Stomach smooth muscle (tissue), 2 donors: ENCODE results near the gene G6PD.

Experiments used
- H3K27ac ChIP-seq: one replicate; pipeline ENCODE4 v1.7.0; 2013; ENCODE audit warnings: mild to moderate bottlenecking, low read length, inconsistent platforms
- H3K27me3 ChIP-seq, 2 donors: one replicate each; pipeline ENCODE4 v1.7.0; 2013; ENCODE audit warnings: low read length in 2 of 2; ENCODE audit not compliant: insufficient read depth in 2 of 2, control insufficient read depth in 1 of 2
- H3K36me3 ChIP-seq, 2 donors: one replicate each; pipeline ENCODE4 v1.7.0; 2013; ENCODE audit warnings: low read length in 2 of 2; ENCODE audit not compliant: control insufficient read depth in 2 of 2, insufficient read depth in 2 of 2
- H3K4me1 ChIP-seq: one replicate; pipeline ENCODE4 v1.7.0; 2013; ENCODE audit warnings: low read length; ENCODE audit not compliant: control insufficient read depth, insufficient read depth
- H3K4me3 ChIP-seq, 2 donors: one replicate each; pipeline ENCODE4 v1.7.0; 2013; ENCODE audit warnings: low read length in 2 of 2
- H3K9ac ChIP-seq, 2 donors: one replicate each; pipeline ENCODE4 v1.7.0; 2013; ENCODE audit warnings: low read length in 2 of 2, mild to moderate bottlenecking in 1 of 2
- H3K9me3 ChIP-seq, 2 donors: one replicate each; pipeline ENCODE4 v1.7.0; 2013; ENCODE audit warnings: low read length in 2 of 2; ENCODE audit not compliant: control insufficient read depth in 2 of 2
- donor health status: healthy.
- donor health status: Pancreatic carcinoma.

G6PD gene

GRCh38 chrX:154513716-154514115 lies 32.9 kb downstream of the G6PD start:
- H3K9ac ChIP-seq = no peak overlapping the region
- H3K4me1 ChIP-seq = peaks cover 22% of the 10 kb centered on the region
- no peak overlapping the region for H3K4me3 ChIP-seq
- no peak overlapping the region for H3K27ac ChIP-seq
- H3K36me3 ChIP-seq = peaks cover 0 to 3% of the 10 kb centered on the region in 2 donors
- H3K9me3 ChIP-seq = no peaks in the 10 kb centered on the region
- H3K27me3 ChIP-seq = peaks cover 0 to 6% of the 10 kb centered on the region in 2 donors

- Histone ChIP-seq H3K9me3 (no peaks in the 10 kb centered on the region), H3K9ac (no peak overlapping the region), H3K36me3 (peaks cover 0 to 6% of the 10 kb centered on the region in 2 donors), H3K27ac (no peak overlapping the region), H3K4me1 (peaks cover 21% of the 10 kb centered on the region), H3K4me3 (no peak overlapping the region), H3K27me3 (peaks cover 0 to 3% of the 10 kb centered on the region in 2 donors)
These were observed 33.6 kb downstream of the G6PD start for GRCh38 chrX:154512879-154513553.

GRCh38 chrX:154511761-154512160 lies 34.9 kb downstream of the G6PD start:
- no peak overlapping the region for H3K4me3 ChIP-seq
- H3K4me1 ChIP-seq = peaks cover 10% of the 10 kb centered on the region
- H3K27me3 ChIP-seq = no peaks in the 10 kb centered on the region
- H3K36me3 ChIP-seq = peaks cover 0 to 7% of the 10 kb centered on the region in 2 donors
- no peak overlapping the region for H3K9ac ChIP-seq
- H3K27ac ChIP-seq = no peak overlapping the region
- H3K9me3 ChIP-seq = no peaks in the 10 kb centered on the region

- Histone ChIP-seq H3K9ac (no peak overlapping the region), H3K9me3 (no peaks in the 10 kb centered on the region)
These were observed 37.2 kb downstream of the G6PD start for GRCh38 chrX:154509455-154509854.

GRCh38 chrX:154508384-154508745 lies 38.3 kb downstream of the G6PD start:
- no peak overlapping the region for H3K27ac ChIP-seq
- H3K27me3 ChIP-seq = no peaks in the 10 kb centered on the region
- no peaks in the 10 kb centered on the region for H3K4me1 ChIP-seq
- H3K9ac ChIP-seq = no peak overlapping the region
- no peaks in the 10 kb centered on the region for H3K9me3 ChIP-seq
- no peak overlapping the region for H3K4me3 ChIP-seq
- H3K36me3 ChIP-seq = peaks cover 0 to 15% of the 10 kb centered on the region in 2 donors

More at GRCh38 chrX:154509455-154509854, 37.2 kb downstream of the G6PD start:
- Histone ChIP-seq H3K4me1 (no peaks in the 10 kb centered on the region), H3K36me3 (peaks cover 0 to 15% of the 10 kb centered on the region in 2 donors), H3K27me3 (no peaks in the 10 kb centered on the region), H3K27ac (no peak overlapping the region), H3K4me3 (no peak overlapping the region)

GRCh38 chrX:154507673-154508383 lies 38.8 kb downstream of the G6PD start:
- Histone ChIP-seq H3K27me3 (no peaks in the 10 kb centered on the region), H3K4me1 (no peaks in the 10 kb centered on the region), H3K27ac (no peak overlapping the region), H3K9me3 (no peaks in the 10 kb centered on the region), H3K9ac (no peak overlapping the region), H3K4me3 (no peak overlapping the region), H3K36me3 (peaks cover 0 to 15% of the 10 kb centered on the region in 2 donors)

- Histone ChIP-seq H3K9ac (no peak overlapping the region), H3K27me3 (no peaks in the 10 kb centered on the region), H3K27ac (no peak overlapping the region), H3K36me3 (peaks cover 0 to 15% of the 10 kb centered on the region in 2 donors), H3K4me1 (no peaks in the 10 kb centered on the region), H3K4me3 (no peak overlapping the region), H3K9me3 (no peaks in the 10 kb centered on the region)
These were observed 39.9 kb downstream of the G6PD start for GRCh38 chrX:154506483-154507332.

- H3K4me3 ChIP-seq = no peak overlapping the region
- H3K9ac ChIP-seq = no peak overlapping the region
- no peaks in the 10 kb centered on the region for H3K4me1 ChIP-seq
- H3K9me3 ChIP-seq = no peaks in the 10 kb centered on the region
- no peak overlapping the region for H3K27ac ChIP-seq
- H3K27me3 ChIP-seq = no peaks in the 10 kb centered on the region
- H3K36me3 ChIP-seq = peaks cover 0 to 15% of the 10 kb centered on the region in 2 donors
These were observed 40.9 kb downstream of the G6PD start for GRCh38 chrX:154505734-154506133.

GRCh38 chrX:154502989-154503388 lies 43.7 kb downstream of the G6PD start:
- no peak overlapping the region for H3K4me3 ChIP-seq
- H3K36me3 ChIP-seq = peaks cover 0 to 9% of the 10 kb centered on the region in 2 donors
- H3K4me1 ChIP-seq = no peaks in the 10 kb centered on the region
- H3K27ac ChIP-seq = no peak overlapping the region
- no peak overlapping the region for H3K9ac ChIP-seq
- no peaks in the 10 kb centered on the region for H3K27me3 ChIP-seq
- H3K9me3 ChIP-seq = no peaks in the 10 kb centered on the region

- no peak overlapping the region for H3K9ac ChIP-seq
- no peak overlapping the region for H3K4me3 ChIP-seq
- no peak overlapping the region for H3K27ac ChIP-seq
- no peaks in the 10 kb centered on the region for H3K9me3 ChIP-seq
- peaks cover 0 to 9% of the 10 kb centered on the region in 2 donors for H3K36me3 ChIP-seq
- no peaks in the 10 kb centered on the region for H3K4me1 ChIP-seq
- H3K27me3 ChIP-seq = no peaks in the 10 kb centered on the region
These were observed 44.5 kb downstream of the G6PD start for GRCh38 chrX:154502098-154502497.
